Muscle layer of duodenum (tissue), 2 donors: ENCODE results near the gene FAM184B.

Source experiments
- H3K27ac ChIP-seq: one replicate; pipeline ENCODE4 v1.7.0; 2013; ENCODE audit warnings: mild to moderate bottlenecking, low read length
- H3K27me3 ChIP-seq: one replicate; pipeline ENCODE4 v1.7.0; 2013; ENCODE audit warnings: low read depth, mild to moderate bottlenecking, control low read depth, low read length
- H3K36me3 ChIP-seq, 2 donors: one replicate each; pipeline ENCODE4 v1.7.0; 2013; ENCODE audit warnings: low read length in 2 of 2, control low read depth in 1 of 2, mild to moderate bottlenecking in 1 of 2; ENCODE audit not compliant: insufficient read depth in 2 of 2, control insufficient read depth in 1 of 2
- H3K4me1 ChIP-seq, 2 donors: one replicate each; pipeline ENCODE4 v1.7.0; 2013; ENCODE audit warnings: low read length in 2 of 2, mild to moderate bottlenecking in 2 of 2, control low read depth in 1 of 2, moderate library complexity in 1 of 2; ENCODE audit not compliant: insufficient read depth in 2 of 2, control insufficient read depth in 1 of 2
- H3K4me3 ChIP-seq, 2 donors: one replicate each; pipeline ENCODE4 v1.7.0; 2013; ENCODE audit warnings: low read length in 2 of 2, low read depth in 1 of 2, mild to moderate bottlenecking in 1 of 2
- H3K9me3 ChIP-seq, 2 donors: one replicate each; pipeline ENCODE4 v1.7.0; 2013; ENCODE audit warnings: low read length in 2 of 2, control low read depth in 1 of 2, mild to moderate bottlenecking in 1 of 2; ENCODE audit not compliant: control insufficient read depth in 1 of 2
- donor health status: healthy.

The FAM184B gene

GRCh38 chr4:17624821-17625220, 156.6 kb downstream of the FAM184B start:
- peaks cover 69 to 100% of the 10 kb centered on the region in 2 donors for H3K36me3 ChIP-seq

DNA sequence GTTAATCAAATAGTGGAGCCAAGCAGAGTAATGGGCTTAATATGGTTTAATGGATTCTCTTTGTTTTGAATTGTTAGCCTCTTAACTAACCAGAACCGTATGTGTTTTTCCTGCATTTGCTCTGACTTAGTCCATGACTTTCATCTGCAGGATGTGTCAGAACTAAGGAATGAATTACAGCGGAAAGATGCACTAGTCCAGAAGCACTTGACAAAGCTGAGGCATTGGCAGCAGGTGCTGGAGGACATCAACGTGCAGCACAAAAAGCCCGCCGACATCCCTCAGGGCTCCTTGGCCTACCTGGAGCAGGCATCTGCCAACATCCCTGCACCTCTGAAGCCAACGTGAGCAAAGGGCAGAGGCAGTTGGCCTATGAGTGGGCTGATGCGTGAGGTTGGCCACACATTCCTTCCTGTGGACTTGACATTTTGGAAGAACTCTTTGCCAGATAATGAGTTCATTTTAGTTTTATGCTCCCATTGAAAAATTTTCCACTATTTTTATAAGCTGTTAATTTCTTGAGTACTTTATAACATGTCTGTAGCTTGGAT, 157.9 kb downstream of the FAM184B start:
- peaks cover 60 to 95% of the 10 kb centered on the region in 2 donors for H3K36me3 ChIP-seq
- peaks cover 0 to 10% of the 10 kb centered on the region in 2 donors for H3K4me1 ChIP-seq
- no peak overlapping the region for H3K27ac ChIP-seq
- H3K4me3 ChIP-seq = no peak overlapping the region
- H3K9me3 ChIP-seq = no peaks in the 10 kb centered on the region
- H3K27me3 ChIP-seq = no peaks in the 10 kb centered on the region

More at GRCh38 chr4:17624821-17625220, 156.6 kb downstream of the FAM184B start:
- no peaks in the 10 kb centered on the region for H3K27me3 ChIP-seq
- H3K4me1 ChIP-seq = no peaks in the 10 kb centered on the region
- H3K4me3 ChIP-seq = no peak overlapping the region
- H3K27ac ChIP-seq = no peak overlapping the region
- no peaks in the 10 kb centered on the region for H3K9me3 ChIP-seq

DNA sequence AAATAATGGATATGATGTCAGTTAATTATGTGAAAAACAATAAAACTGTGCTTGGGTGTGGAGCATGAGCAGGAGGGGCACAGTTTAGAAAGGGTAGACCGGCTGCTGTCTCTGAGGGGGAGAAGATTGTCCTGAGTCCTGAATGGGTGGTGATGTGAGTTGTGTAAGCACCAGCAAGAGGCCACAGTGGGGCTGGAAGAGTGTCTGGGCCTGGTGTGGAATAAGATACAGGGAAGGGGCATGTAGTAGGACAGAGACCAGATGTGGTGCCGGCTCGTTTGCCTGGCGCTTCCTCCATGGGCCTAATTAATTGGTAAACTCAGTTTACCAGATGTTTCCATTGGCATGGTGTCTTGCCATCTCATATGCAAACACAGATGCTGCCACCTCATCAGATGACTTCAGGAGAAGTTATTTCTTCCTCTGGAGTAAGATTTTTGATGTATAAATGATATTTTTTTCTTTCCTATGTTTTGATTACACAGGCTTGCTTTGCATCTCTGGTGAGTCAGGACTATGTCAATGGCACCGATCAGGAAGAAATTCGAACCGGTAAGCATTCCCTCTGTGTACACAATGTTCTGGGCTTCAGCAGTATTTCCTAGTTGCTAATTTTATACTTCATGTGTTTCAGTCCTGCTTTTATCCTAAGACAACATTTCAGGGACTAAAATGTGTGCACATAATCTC, 161.9 kb downstream of the FAM184B start:
- Histone ChIP-seq H3K4me1 (peaks cover 13 to 31% of the 10 kb centered on the region in 2 donors), H3K9me3 (no peaks in the 10 kb centered on the region), H3K4me3 (no peak overlapping the region), H3K36me3 (peaks cover 27 to 75% of the 10 kb centered on the region in 2 donors), H3K27me3 (no peaks in the 10 kb centered on the region), H3K27ac (no peak overlapping the region)

GRCh38 chr4:17618926-17619325, 162.5 kb downstream of the FAM184B start:
- Histone ChIP-seq H3K9me3 (no peaks in the 10 kb centered on the region), H3K27ac (no peak overlapping the region), H3K4me3 (no peak overlapping the region), H3K36me3 (peaks cover 21 to 69% of the 10 kb centered on the region in 2 donors), H3K27me3 (no peaks in the 10 kb centered on the region), H3K4me1 (peaks cover 13 to 31% of the 10 kb centered on the region in 2 donors)

- Histone ChIP-seq H3K4me3 (peak overlapping the region; percentile 2 to 100), H3K9me3 (no peaks in the 10 kb centered on the region), H3K27ac (no peak overlapping the region), H3K27me3 (no peaks in the 10 kb centered on the region), H3K36me3 (peaks cover 2 to 43% of the 10 kb centered on the region in 2 donors), H3K4me1 (peaks cover 13 to 31% of the 10 kb centered on the region in 2 donors)
Measured at GRCh38 chr4:17616283-17616682, 165.1 kb downstream of the FAM184B start.

DNA sequence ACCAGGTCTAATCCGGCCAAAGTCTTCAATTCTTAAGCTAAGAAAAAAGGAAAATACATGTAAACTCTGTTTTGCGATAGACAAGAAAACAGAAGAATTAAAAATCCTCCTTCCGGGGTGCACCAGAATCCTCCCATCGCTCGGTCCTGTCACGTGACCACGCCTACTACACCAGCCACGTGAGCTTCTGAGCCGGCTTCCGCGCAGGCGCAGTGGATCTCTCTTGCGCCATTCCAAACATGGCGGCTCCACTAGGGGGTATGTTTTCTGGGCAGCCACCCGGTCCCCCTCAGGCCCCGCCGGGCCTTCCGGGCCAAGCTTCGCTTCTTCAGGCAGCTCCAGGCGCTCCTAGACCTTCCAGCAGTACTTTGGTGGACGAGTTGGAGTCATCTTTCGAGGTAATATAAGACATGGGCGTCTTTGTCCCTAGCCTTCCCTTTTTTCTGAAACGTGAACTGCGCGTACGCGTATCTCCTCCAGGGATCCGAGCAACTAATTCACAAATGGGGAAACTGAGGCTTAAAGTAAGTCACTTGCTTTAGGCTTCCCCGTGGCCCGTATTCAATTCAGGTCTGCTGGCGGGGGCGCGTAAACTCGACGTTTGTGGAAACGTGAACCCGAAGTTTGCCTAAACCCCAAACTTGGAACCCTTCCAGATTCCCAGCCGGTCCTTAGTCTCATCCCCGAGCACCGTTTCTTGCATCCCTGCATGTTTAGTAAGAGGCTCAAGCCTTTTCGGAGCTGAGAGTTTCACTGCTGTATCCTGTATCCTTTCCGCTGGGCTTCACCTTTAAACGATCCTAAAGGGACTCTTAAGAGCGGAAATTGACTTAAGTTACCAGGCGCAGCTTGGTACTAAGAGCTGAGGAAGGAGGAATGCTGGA, 166.8 kb downstream of the FAM184B start, which contains the start of gene MED28:
Gene MED28, plus strand, starts transcription at position 226 of the 884 bp plus-strand sequence. Its CDS starts 14 bp downstream, at position 240.
- Histone ChIP-seq H3K9me3 (no peaks in the 10 kb centered on the region), H3K36me3 (peaks cover 0 to 27% of the 10 kb centered on the region in 2 donors), H3K4me3 (peak within 1 kb of the TSS; percentile 99 to 100), H3K27ac (peak within 1 kb of the TSS; percentile 94), H3K27me3 (no peaks in the 10 kb centered on the region), H3K4me1 (peaks cover 13 to 31% of the 10 kb centered on the region in 2 donors)

- Histone ChIP-seq H3K36me3 (peaks cover 0 to 20% of the 10 kb centered on the region in 2 donors), H3K27me3 (no peaks in the 10 kb centered on the region), H3K4me1 (peaks cover 13 to 24% of the 10 kb centered on the region in 2 donors), H3K27ac (peak overlapping the region; percentile 94), H3K9me3 (no peaks in the 10 kb centered on the region), H3K4me3 (peak overlapping the region; percentile 99 to 100)
Measured at GRCh38 chr4:17613761-17614415, 167.5 kb downstream of the FAM184B start.

DNA sequence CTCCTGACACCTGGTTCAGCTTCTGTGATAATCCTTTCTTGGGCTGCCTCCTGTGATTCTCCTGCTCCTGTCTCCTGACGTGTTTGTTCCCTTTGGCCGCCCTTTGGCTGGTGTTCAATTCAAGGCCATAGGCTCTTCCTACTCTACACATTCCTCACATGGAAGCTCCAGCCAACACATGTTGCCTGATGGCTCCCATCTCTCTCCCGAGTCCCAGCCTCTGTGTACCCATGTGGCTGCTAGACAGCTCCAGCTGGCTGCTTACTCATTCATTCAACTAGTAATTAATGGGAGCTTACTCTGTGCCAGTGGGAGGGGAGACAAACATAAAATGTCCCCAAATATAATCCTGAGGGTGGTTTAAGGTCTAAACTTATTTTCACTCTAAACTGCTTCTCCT, 176.2 kb downstream of the FAM184B start:
- Histone ChIP-seq H3K27me3 (no peaks in the 10 kb centered on the region), H3K27ac (no peak overlapping the region), H3K4me1 (no peaks in the 10 kb centered on the region), H3K4me3 (no peak overlapping the region), H3K9me3 (no peaks in the 10 kb centered on the region), H3K36me3 (peaks cover 47 to 50% of the 10 kb centered on the region in 2 donors)

GRCh38 chr4:17599826-17600225, 181.6 kb downstream of the FAM184B start:
- Histone ChIP-seq H3K36me3 (peaks cover 48 to 58% of the 10 kb centered on the region in 2 donors), H3K27me3 (no peaks in the 10 kb centered on the region), H3K4me1 (no peaks in the 10 kb centered on the region), H3K27ac (no peak overlapping the region), H3K4me3 (no peak overlapping the region), H3K9me3 (no peaks in the 10 kb centered on the region)

DNA sequence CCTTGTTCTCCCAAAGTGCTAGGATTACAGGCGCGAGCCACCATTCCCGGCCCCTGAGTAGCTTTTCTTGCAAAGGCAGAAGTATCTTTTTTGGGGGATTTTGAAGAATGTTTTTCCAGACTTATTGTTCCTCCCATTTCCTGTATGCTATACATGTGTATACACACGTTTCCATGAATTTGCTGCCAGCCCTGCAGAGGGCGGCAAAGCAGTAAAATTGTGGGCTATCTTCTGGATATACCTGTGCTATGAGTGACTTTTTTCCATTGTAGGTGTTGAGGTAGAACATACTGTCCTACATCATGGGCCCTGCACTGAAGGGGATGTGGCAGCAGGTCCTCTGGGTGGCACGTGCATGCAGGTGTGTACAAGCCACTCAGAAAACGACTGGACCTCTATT, 183.9 kb downstream of the FAM184B start:
- H3K27me3 ChIP-seq = no peaks in the 10 kb centered on the region
- peaks cover 48 to 64% of the 10 kb centered on the region in 2 donors for H3K36me3 ChIP-seq
- H3K27ac ChIP-seq = no peak overlapping the region
- no peaks in the 10 kb centered on the region for H3K9me3 ChIP-seq
- H3K4me3 ChIP-seq = no peak overlapping the region
- H3K4me1 ChIP-seq = no peaks in the 10 kb centered on the region
